Activated CD8-positive, alpha-beta memory T cell treated with anti-CD3 and anti-CD28 coated beads, Interleukin-2, amount 50 U/mL, for 1 hour (primary cell): Measurements from ENCODE around the gene DOCK10.

Experiments
- DNase-seq: peaks from one replicate; pipeline ENCODE4 v3.0.0-alpha.2; 2020; ENCODE audit errors: extremely low read depth

The DOCK10 gene

DNA sequence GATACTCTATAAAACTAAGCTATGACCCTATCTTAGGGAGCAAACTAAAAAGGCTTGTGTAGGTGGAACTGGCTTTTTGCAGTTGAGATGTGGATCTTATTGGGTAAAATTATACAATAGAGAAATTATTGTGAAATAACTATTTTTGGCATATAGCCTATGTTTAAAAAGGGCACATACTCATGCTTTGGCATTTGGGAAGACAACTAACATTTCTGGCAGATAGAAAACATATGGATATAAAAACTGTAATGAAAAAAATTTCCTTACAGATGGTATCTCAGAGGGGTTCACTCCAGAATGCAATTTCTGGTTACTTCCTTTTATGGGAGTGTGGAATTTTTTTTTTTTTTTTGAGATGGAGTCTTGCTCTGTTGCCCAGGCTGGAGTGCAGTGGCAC lies 206.0 kb downstream of the DOCK10 start:
- no peak for DNase-seq

- DNase-seq: no peak
These were observed 206.9 kb downstream of the DOCK10 start for GRCh38 chr2:224835405-224835804.

DNA sequence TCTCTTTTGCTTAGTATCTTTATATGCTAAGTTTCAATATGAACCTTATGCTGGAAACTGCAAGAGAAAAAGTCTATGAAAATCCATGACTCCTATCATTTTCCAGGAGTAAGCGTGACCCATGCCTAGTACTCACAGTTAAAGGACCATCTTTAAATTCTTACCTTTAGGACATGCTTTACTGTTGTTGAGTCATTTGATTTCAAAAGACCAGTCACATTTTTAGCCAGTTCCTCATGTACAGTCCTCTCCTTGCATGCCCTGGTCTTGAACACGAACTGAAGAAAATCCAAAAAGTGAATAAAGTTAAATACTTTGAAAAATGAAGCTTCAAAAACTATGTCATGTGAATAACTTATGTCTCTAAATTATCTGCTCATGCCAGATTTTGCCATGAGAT lies 208.3 kb downstream of the DOCK10 start:
- DNase-seq: no peak

DNA sequence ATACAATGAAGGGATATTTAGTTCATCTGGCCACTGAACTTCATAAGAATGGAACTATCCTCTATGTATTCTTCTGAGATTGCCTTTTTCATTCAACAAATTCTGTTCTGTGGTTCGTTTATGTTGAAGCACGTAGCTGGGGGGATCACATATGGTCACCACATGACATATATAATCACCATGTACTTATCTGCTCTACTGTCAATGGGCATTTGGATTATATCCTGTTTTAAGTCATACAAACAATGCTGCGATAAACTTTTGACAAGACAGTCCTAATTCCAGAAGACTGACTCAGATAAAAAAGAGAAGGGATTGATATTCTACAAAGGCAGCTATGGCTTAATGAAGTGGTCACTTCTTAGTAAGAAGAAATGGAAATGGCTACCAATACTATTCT lies 210.1 kb downstream of the DOCK10 start:
- no peak for DNase-seq

DNA sequence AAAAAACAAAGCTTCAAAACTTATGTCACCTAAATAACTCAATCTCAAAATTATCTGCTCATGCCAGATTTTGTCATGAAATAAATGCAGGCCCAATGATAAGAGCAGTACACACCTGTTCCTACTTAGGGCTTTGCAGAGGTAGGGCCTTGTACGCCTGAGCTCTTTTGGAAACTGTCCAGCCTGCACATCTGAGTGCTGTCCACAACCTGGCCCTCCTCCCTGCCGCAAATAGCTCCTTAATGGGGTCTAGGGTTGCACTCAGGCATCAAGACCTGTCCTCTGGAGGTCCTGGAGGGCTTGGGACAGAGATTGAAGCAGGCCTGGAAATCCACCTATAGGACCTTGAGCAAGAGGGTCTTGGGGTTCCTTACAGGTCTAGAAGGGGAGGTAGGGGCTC lies 210.7 kb downstream of the DOCK10 start:
- DNase-seq: no peak

- no peak for DNase-seq
These were observed 221.8 kb downstream of the DOCK10 start for GRCh38 chr2:224820283-224820991.

- no peak for DNase-seq
These were observed 223.2 kb downstream of the DOCK10 start for GRCh38 chr2:224819075-224819474.

GRCh38 chr2:224817676-224818075 lies 224.6 kb downstream of the DOCK10 start:
- DNase-seq: no peak

GRCh38 chr2:224816816-224817215 lies 225.5 kb downstream of the DOCK10 start:
- no peak for DNase-seq

- DNase-seq: no peak
These were observed 228.7 kb downstream of the DOCK10 start for GRCh38 chr2:224813578-224813977.

- DNase-seq: no peak
These were observed 234.9 kb downstream of the DOCK10 start for GRCh38 chr2:224807153-224807964.

DNA sequence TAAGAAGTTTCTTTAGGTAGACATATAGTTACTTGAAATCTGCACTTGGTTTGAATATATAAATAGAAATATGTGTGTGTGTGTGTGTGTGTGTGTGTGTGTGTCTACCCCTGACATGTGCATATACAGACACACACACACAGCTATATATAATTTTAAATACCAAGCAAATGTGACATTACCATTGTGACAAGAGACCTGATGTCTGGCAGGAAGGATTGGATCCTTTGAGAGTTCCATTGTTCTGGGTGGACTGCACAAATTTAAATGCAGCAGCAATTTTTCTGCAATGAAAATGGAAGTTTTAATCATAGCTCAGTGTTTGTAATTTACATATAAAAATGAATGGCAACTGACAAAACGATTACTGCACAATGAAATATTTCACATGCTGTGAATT lies 238.3 kb downstream of the DOCK10 start:
- DNase-seq: no peak

DNA sequence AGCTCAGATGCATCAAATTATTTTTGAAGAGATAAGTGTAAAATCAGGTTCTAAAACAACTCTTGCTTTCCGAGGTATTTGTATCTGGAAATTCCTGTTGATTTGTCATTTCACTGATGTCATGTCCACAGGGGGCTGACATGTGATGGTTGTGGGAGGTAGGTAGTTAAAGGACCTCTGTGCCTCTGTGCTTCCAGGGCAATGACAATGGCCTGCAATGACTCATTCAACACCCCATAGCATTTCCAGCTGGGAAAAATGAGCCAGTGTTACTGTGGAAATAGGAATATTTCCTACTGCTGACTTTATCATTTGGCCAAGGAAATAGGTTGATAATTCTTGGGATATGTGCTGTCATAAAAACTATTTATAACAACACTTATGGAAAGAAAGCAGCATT lies 239.9 kb downstream of the DOCK10 start:
- no peak for DNase-seq

DNA sequence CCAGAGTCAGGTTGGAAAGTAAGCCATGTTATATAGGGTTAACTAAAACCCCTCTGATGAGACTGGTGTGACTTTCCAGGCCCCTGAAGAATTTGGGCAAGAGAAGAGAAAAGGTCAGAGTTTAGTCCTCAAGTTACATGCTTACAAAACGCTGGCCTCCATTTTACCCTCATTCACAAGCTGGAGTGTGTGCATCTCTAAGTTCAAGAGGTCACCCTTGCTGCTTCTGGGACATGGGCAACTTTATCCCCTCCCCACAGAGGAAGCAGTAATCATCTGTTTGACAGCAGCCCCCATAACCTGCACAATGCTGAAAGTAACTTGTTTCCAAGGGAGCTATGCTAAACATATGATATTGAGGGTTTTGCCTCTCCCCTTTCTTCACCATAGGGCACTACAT lies 240.9 kb downstream of the DOCK10 start:
- DNase-seq: no peak

- no peak for DNase-seq
These were observed 242.6 kb downstream of the DOCK10 start for GRCh38 chr2:224799691-224800090.

GRCh38 chr2:224798180-224798579 lies 244.1 kb downstream of the DOCK10 start:
- no peak for DNase-seq

- no peak for DNase-seq
These were observed 245.5 kb downstream of the DOCK10 start for GRCh38 chr2:224796695-224797305.

DNA sequence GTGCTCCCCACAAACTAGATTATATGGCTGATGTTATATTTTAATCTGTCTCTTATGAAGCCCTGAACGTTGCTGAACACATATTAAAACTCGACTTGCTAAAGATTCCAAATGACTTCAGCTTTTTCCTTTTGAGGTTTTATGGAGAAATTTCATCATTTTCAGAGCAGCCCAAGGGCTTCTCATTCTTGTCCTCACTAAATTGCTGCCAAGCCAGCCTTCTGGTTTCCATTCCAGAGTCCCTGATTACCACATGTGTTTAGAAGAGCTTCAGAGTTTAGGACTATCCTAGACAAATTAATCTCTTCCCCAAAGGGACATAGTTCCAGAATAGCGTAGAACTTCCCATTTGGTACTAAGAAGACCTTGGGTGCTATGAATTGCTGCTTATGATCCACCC lies 248.3 kb downstream of the DOCK10 start:
- no peak for DNase-seq

GRCh38 chr2:224786848-224787247 lies 255.4 kb downstream of the DOCK10 start:
- DNase-seq: no peak

DNA sequence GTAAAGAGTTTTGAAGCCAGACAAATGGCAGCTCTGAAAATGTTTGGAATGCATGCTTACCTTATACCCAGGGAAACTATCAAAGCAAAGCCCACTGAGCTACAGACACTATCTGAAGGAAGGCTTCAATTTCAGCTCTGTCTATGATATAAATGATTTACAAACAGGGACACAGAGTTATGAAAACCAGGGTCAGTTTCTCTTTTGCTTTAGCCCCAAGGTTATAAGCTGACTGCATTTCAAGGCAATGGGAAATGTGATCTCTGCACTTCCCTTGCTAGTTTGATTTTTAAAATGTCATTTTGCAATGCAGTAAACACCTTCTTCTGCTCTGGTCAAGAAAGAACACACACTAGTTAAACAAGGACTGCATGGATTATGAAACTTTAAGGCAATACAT lies 260.9 kb downstream of the DOCK10 start:
- DNase-seq: no peak

DNA sequence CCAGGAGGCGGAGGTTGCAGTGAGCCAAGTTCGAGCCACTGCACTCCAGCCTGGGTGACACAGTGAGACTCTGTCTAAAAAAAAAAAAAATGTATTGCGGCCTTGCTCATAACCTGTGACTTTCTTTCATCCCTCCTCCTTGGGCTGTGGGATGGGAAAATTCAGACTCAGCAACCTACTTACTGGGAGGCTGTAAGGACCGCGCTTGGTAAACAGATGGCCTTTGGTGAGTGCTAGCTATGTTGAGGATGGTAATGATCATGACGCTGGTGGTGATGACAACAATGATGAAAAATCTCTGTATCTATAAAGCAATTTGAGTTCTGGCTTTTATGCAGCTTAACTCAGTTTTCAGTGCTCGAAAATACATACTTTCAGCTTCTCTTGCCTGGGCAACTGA lies 261.4 kb downstream of the DOCK10 start:
- no peak for DNase-seq

DNA sequence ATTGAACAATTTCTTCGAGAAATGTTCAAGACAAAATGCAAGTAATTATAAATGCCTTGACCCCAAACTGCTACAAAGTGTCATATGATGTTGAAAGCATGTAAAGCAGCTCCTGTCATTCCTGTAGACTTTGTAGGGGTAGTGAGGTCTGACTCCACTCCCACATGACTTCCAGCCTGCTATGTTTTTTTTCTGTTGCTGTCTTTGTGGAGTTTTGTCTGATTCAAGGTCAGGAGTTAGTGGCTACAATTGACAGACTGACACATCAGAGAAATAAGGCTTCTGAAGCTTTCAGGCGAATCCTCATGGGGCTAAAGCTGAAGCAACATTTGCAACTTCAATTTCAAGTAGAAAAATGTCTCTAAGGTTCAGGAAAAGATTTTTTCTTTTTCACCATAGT lies 262.2 kb downstream of the DOCK10 start:
- DNase-seq: no peak

- DNase-seq: no peak
These were observed 263.8 kb downstream of the DOCK10 start for GRCh38 chr2:224778474-224778877.
